HepG2 (cell line): ENCODE results near the gene RPRD1A. TPM values are rescaled to one million over a fixed set of nuclear protein-coding genes. Genes with fewer than 3 reads are reported as not detected.
"Not testable (repeated sequence)": the region's sequence is repeated elsewhere in the genome, so short reads cannot be mapped to it uniquely, and the experiment has no call there.

Experiments used
- ATAC-seq: fragments of 200-7000 bp; cut with Tn5 transposase; 3 replicates; pipeline ENCODE4 v1.9.1; 2020; ENCODE audit warnings: mild to moderate bottlenecking, moderate library complexity
- BruUV-seq: library from RNA; stranded (reverse); fragments of 400-500 nt; replicated peaks from 2 replicates; lab custom pipeline; 2021; lab: Mats Ljungman, UMichigan
- CTCF ChIA-PET: fragments of 300-600 bp; formaldehyde crosslinking; extraction: SDS; loops from one replicate; lab custom pipeline; 2021; ENCODE audit warnings: low total read pairs, inconsistent platforms, low intra/inter-chr PET ratio; lab: Yijun Ruan, JAX
- POLR2A ChIA-PET: fragments of 350-600 bp; sonication (Branson Sonifier 250); formaldehyde crosslinking; loops from one replicate; lab custom pipeline; 2020; ENCODE audit warnings: antibody characterized with exemption, inconsistent platforms; lab: Yijun Ruan, JAX
- DNase-seq: peaks from one replicate; pipeline ENCODE4 v3.0.0-alpha.2; 2015; ENCODE audit warnings: low spot score
- FAIRE-seq: peaks from 3 replicates; lab custom pipeline; 2011; peaks lifted over from hg19 to GRCh38; lab: Jason Lieb, UNC
- H2AFZ ChIP-seq: one replicate; pipeline ENCODE4 v1.6.1; 2011; ENCODE audit warnings: low read length, inconsistent platforms
- H3K27ac ChIP-seq: fragments of 300-600 bp; 3 replicates; pipeline ENCODE4 v1.8.0; 2011; ENCODE audit warnings: mixed run types, mild to moderate bottlenecking, mixed read lengths, low read length, inconsistent platforms; ENCODE audit not compliant: insufficient read depth; ENCODE audit errors: extremely low read length
- H3K27me3 ChIP-seq, 2 experiments: fragments of 200-600 bp in 1 of 2; 2 replicates in 1 of 2; 3 replicates in 1 of 2; pipeline versions ENCODE4 v1.6.0 to v1.8.0; 2011; ENCODE audit warnings: low read length in 2 of 2, mild to moderate bottlenecking in 2 of 2, moderate library complexity in 2 of 2, inconsistent platforms in 1 of 2; ENCODE audit not compliant: insufficient read depth in 2 of 2, control insufficient read depth in 1 of 2
- H3K36me3 ChIP-seq, 2 experiments: fragments of 200-600 bp in 1 of 2; replicated peaks in 1 of 2; 2 replicates in 1 of 2; 3 replicates in 1 of 2; pipeline versions ENCODE4 v1.5.1 to v1.8.0; 2011; ENCODE audit warnings: low read length in 2 of 2, inconsistent platforms in 1 of 2; ENCODE audit not compliant: insufficient read depth in 2 of 2, control insufficient read depth in 1 of 2
- H3K4me1 ChIP-seq: 2 replicates; pipeline ENCODE4 v1.5.1; 2012; ENCODE audit warnings: low read length, inconsistent platforms; ENCODE audit not compliant: insufficient read depth
- H3K4me2 ChIP-seq: 2 replicates; pipeline ENCODE4 v1.6.0; 2011; ENCODE audit warnings: low read depth, low read length, inconsistent platforms
- H3K4me3 ChIP-seq, 3 experiments: fragments of 200-600 bp in 1 of 3; sonication (generic), shearing (Covaris generic) in 1 of 3; replicated peaks in 1 of 3; 2 replicates each; pipeline ENCODE4 v1.5.1; 2011 to 2016; ENCODE audit warnings: low read length in 3 of 3, inconsistent platforms in 2 of 3, low read depth in 2 of 3, mild to moderate bottlenecking in 2 of 3, control low read depth in 1 of 3, mixed read lengths in 1 of 3; ENCODE audit not compliant: insufficient read depth in 1 of 3
- H3K79me2 ChIP-seq: one replicate; pipeline ENCODE4 v1.6.1; 2011; ENCODE audit warnings: low read length, inconsistent platforms; ENCODE audit not compliant: insufficient read depth
- H3K9ac ChIP-seq: 2 replicates; pipeline ENCODE4 v1.6.0; 2011; ENCODE audit warnings: mild to moderate bottlenecking, low read depth, low read length, inconsistent platforms; ENCODE audit not compliant: insufficient read depth
- H3K9me3 ChIP-seq: 2 replicates; pipeline ENCODE4 v1.5.1; 2012; ENCODE audit warnings: mild to moderate bottlenecking, low read length
- H4K20me1 ChIP-seq: 2 replicates; pipeline ENCODE4 v1.6.0; 2011; ENCODE audit warnings: inconsistent platforms, mild to moderate bottlenecking, low read length, moderate library complexity; ENCODE audit not compliant: insufficient read depth
- SOX6 ChIP-seq, 2 experiments: fragments of 450-650 bp in 1 of 2; sonication (generic) in 1 of 2; formaldehyde crosslinking in 1 of 2; IDR thresholded peaks; 2 replicates each; pipeline versions ENCODE4 v1.4.0 to v1.6.1; 2017 to 2020; ENCODE audit warnings: antibody characterized with exemption in 1 of 2, mild to moderate bottlenecking in 1 of 2, missing genetic modification reagents in 1 of 2
- ZBTB43 ChIP-seq: sonication (generic); formaldehyde crosslinking; conservative IDR thresholded peaks from 2 replicates; pipeline ENCODE4 v1.4.0; 2020; ENCODE audit warnings: missing genetic modification reagents
- ZFAT ChIP-seq: sonication (generic); formaldehyde crosslinking; conservative IDR thresholded peaks from 2 replicates; pipeline ENCODE4 v1.8.1; 2023; ENCODE audit warnings: missing genetic modification reagents, inconsistent platforms
- ZNF17 ChIP-seq: sonication (generic); formaldehyde crosslinking; IDR thresholded peaks from 2 replicates; pipeline ENCODE4 v1.5.0; 2020; ENCODE audit warnings: mild to moderate bottlenecking, missing genetic modification reagents
- ZNF644 ChIP-seq: IDR thresholded peaks from 2 replicates; pipeline ENCODE4 v1.6.1; 2016; ENCODE audit warnings: low read depth
- WGBS: methylation state at CpG from one replicate; pipeline ENCODE4 v1.1.6; 2017; ENCODE audit warnings: low lambda C conversion rate; 5-methylcytosine and 5-hydroxymethylcytosine counted together
- in situ Hi-C: cut with HindIII; loops from 2 replicates; pipeline ENCODE4 v1.10.0; 2017; ENCODE audit warnings: low pct_unique_long_range_greater_than_20kb; ENCODE audit not compliant: extremely low pct_ligation_motif_present
- intact Hi-C: fragments of 100-400 bp; cut with micrococcal nuclease; formaldehyde crosslinking; loops from one replicate; pipeline ENCODE4 v1.10.0; 2022; ENCODE audit not compliant: unreplicated experiment
- polyA plus RNA-seq, 8 experiments: library from polyadenylated mRNA; depleted of rRNA in 3 of 8; stranded (reverse) in 7 of 8; unstranded in 1 of 8; fragments of >200 nt; fragmentation: Illumina TruSeq in 4 of 8; extraction: Trizol in 4 of 8; gene quantifications; 2 replicates each; pipeline versions ENCODE4 v1.2.1 to v1.2.3, GENCODE V29; 2011 to 2016; ENCODE audit warnings: low read depth in 4 of 8, missing spikeins in 1 of 8, mixed read lengths in 1 of 8; ENCODE audit not compliant: insufficient read depth in 1 of 8
- total RNA-seq, 5 experiments: library from RNA; depleted of rRNA; stranded (reverse); fragments of >200 nt; fragmentation: Illumina TruSeq; extraction: Trizol; gene quantifications; 2 replicates each; pipeline ENCODE4 v1.2.3, GENCODE V29; 2016; ENCODE audit warnings: low read depth in 1 of 5

Gene RPRD1A
- total and polyA plus RNA-seq, 2 of the 13 experiments (the other 11 are each of a cell fraction or from before 2014, with no cell fraction given) = 42.5 to 78.2 TPM

DNA sequence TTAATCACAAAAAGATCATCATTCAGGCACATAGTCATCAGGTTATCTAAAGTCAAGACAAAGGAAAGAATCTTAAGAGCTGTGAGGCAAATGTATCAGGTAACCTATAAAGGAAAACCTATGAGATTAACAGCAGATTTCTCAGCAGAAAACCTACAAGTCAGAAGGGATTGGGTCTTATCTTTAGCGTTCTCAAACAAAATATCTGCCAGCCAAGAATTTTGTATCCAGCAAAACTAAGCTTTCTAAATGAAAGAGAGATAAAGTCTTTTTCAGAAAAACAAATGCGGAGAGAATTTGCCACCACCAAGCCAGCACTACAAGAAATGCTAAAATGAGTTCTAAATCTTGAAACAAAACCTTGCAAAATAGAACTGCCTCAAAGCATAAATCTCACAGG, 13.8 kb upstream of the RPRD1A start:
- Histone ChIP-seq H3K4me1 (peaks cover 16% of the 10 kb centered on the region), H3K9me3 (peaks cover 12% of the 10 kb centered on the region; the same call in 1 of the 2 replicates)
- DNase-seq, H3K27ac ChIP-seq, H3K27me3 ChIP-seq, H3K79me2 ChIP-seq, intact Hi-C loops, H4K20me1 ChIP-seq, H2AFZ ChIP-seq, CTCF ChIA-PET, H3K36me3 ChIP-seq, POLR2A ChIA-PET, H3K4me2 ChIP-seq, H3K4me3 ChIP-seq, in situ Hi-C loops, H3K9ac ChIP-seq, BruUV-seq, ATAC-seq, FAIRE-seq: not testable (repeated sequence)
- WGBS = 71% methylated on average over 2 of the region's 2 CpGs

DNA sequence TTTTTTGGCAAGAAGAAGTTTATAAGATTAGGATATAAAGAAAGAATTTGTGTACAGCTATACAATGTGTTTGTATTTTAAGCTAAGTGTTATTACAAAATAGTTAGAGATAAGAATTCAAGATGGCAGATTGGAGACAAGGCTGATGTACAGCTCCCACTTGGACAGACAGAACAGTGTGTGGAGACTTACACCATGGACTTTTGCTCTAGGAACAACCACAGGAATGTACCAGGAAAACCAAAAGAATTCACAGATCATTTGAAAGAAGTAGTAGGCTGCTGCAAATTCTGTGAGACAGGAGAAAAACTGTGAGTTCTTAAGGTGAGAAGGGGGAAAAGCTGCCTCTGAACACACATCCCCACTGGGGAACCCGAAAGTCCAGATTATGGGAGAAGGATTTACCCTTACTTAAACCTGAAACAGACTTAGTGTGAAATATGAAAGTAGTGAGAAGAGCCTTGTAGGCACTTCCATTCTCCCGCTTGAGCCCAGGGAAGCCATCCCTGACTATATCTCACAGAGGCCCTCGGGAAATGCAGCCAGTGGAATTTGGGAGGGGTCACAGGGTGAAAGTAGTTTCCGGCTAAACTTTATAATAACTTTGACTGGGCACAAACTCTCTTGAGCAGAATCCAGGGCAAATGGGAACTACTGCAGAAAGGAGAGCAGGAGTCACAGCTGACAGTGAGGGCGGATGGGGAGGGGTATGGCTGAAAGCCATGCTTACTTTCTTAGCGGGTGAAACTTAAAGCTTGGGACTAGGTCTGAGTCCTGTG, 11.6 kb upstream of the RPRD1A start:
- POLR2A ChIA-PET = interaction anchor here (0.8 to 1.4 kb wide), 2 partner anchors 12 to 97 kb away, joined by 3 read pairs; no protein-coding TSS in a partner anchor
- peaks cover 12% of the 10 kb centered on the region; the same call in 1 of the 2 replicates for H3K9me3 ChIP-seq
- intact Hi-C loops (no loop called here), in situ Hi-C loops (no loop called here)
- ATAC-seq (peak; percentile 74), DNase-seq (peak; percentile 40), FAIRE-seq (no peak)
- peak overlapping the region in 2 of 3 experiments; percentile 25 to 33; a peak in 3 of 6 replicates for H3K4me3 ChIP-seq
- H4K20me1 ChIP-seq = no peaks in the 10 kb centered on the region
- no peaks in the 10 kb centered on the region for H3K79me2 ChIP-seq
- WGBS = 10% methylated on average over 6 of the region's 6 CpGs
- H3K4me2 ChIP-seq = peak overlapping the region; percentile 59
- H3K36me3 ChIP-seq = no peaks in the 10 kb centered on the region
- TF ChIP-seq ZBTB43 (no peak), ZFAT (CRISPR knock-in tag) (no peak), SOX6 (IDR thresholded peaks at IDR 0.05) (no peak), SOX6 (CRISPR knock-in tag; IDR thresholded peaks at IDR 0.05) (no peak), ZNF644 (CRISPR knock-in tag) (peak; percentile 30; the same call in 1 of the 2 replicates), ZNF17 (no peak)
- CTCF ChIA-PET = no interaction called here
- no peaks in the 10 kb centered on the region for H3K27me3 ChIP-seq
- H3K9ac ChIP-seq = 0 out of 2 replicates have a peak overlapping the region, but pooled peaks have one; percentile 17
- peaks cover 25% of the 10 kb centered on the region for H3K4me1 ChIP-seq
- no peak overlapping the region for H3K27ac ChIP-seq
- BruUV-seq = no TSS peak
- peak overlapping the region; percentile 90 for H2AFZ ChIP-seq

GRCh38 chr18:36077764-36078163, 10.4 kb upstream of the RPRD1A start:
- H3K27ac ChIP-seq, POLR2A ChIA-PET, H3K36me3 ChIP-seq, H2AFZ ChIP-seq, BruUV-seq, in situ Hi-C loops, intact Hi-C loops, FAIRE-seq, H3K9ac ChIP-seq, ATAC-seq, H3K4me3 ChIP-seq, H4K20me1 ChIP-seq, H3K79me2 ChIP-seq, H3K4me2 ChIP-seq, H3K27me3 ChIP-seq, DNase-seq, CTCF ChIA-PET: not testable (repeated sequence)
- H3K4me1 ChIP-seq = peaks cover 31% of the 10 kb centered on the region
- no CpG with 5 or more reads among the region's 27 CpGs for WGBS
- peaks cover 12% of the 10 kb centered on the region; the same call in 1 of the 2 replicates for H3K9me3 ChIP-seq
